Mucosa of descending colon (tissue), 3 donors: ENCODE measurements around the gene TMEM145. TPM values are rescaled to one million over a fixed set of nuclear protein-coding genes. Genes with fewer than 3 reads are reported as not detected.
"Not testable (repeated sequence)": the region's sequence is repeated elsewhere in the genome, so short reads cannot be mapped to it uniquely, and the experiment has no call there.

Experiments used
- ATAC-seq: fragments of 200-7000 bp; cut with Tn5 transposase; one replicate; pipeline ENCODE4 v1.9.1; 2020; ENCODE audit warnings: mild to moderate bottlenecking, moderate library complexity
- DNase-seq, 3 donors: peaks; one replicate each; pipeline ENCODE4 v3.0.0-alpha.2; 2020
- H3K36me3 ChIP-seq: fragments of 200-600 bp; one replicate; pipeline ENCODE4 v1.8.0; 2021; ENCODE audit warnings: low read depth, mild to moderate bottlenecking
- H3K4me1 ChIP-seq: fragments of 200-600 bp; one replicate; pipeline ENCODE4 v1.8.0; 2021; ENCODE audit warnings: low read depth, mild to moderate bottlenecking
- H3K4me3 ChIP-seq: fragments of 200-600 bp; one replicate; pipeline ENCODE4 v1.8.0; 2021; ENCODE audit warnings: mild to moderate bottlenecking
- H3K9me3 ChIP-seq: fragments of 200-600 bp; one replicate; pipeline ENCODE4 v1.8.0; 2021; ENCODE audit warnings: mild to moderate bottlenecking
- CTCF ChIP-seq: fragments of 200-600 bp; IDR thresholded peaks from one replicate; pipeline ENCODE4 v1.8.0; 2022; ENCODE audit warnings: antibody characterized with exemption, mild to moderate bottlenecking
- intact Hi-C, 2 donors: fragments of 100-400 bp; cut with DNase I in 1 of 2; cut with micrococcal nuclease in 1 of 2; formaldehyde crosslinking; loops; one replicate each; pipeline versions ENCODE4 v1.11.0 to v1.11.1; 2022; cut with DNase I, micrococcal nuclease
- total RNA-seq, 3 donors: library from RNA; stranded (reverse); fragmentation: NEBNext Ultra II Directional in 2 of 3; extraction: Animal tissue kit (Norgen Biotek cat#: 25700) in 2 of 3; gene quantifications; one replicate each; pipeline versions ENCODE4 v1.2.1 to v1.2.4, GENCODE V29; 2021 to 2023
- donor health status: DM: no; HTN: no; CAD: no; lungs with moderate emphysema.
- donor health status: DM: no; HTN: no; CAD: no.
- donor health status: DM: no; HTN: yes; CAD: no.

TMEM145 gene
- total RNA-seq, 3 donors from 2014 or later: 0.17 to 0.63 TPM; not detected in 1

- TF ChIP-seq CTCF: no peak
- no peaks in the 10 kb centered on the region for H3K9me3 ChIP-seq
- ATAC-seq (no peak), DNase-seq (no peak)
- intact Hi-C loops: no loop called here
- no peaks in the 10 kb centered on the region for H3K36me3 ChIP-seq
- H3K4me1 ChIP-seq: no peaks in the 10 kb centered on the region
- no peak overlapping the region for H3K4me3 ChIP-seq
Measured at GRCh38 chr19:42333018-42333417, 19.9 kb downstream of the TMEM145 start.

GRCh38 chr19:42333975-42334696 lies 21.0 kb downstream of the TMEM145 start:
- DNase-seq (no peak), ATAC-seq (no peak)
- intact Hi-C loops: no loop called here

GRCh38 chr19:42334697-42335373 lies 21.7 kb downstream of the TMEM145 start:
- intact Hi-C loops: no loop called here
- Histone ChIP-seq H3K36me3 (no peaks in the 10 kb centered on the region), H3K9me3 (no peaks in the 10 kb centered on the region), H3K4me1 (no peaks in the 10 kb centered on the region), H3K4me3 (no peak overlapping the region)
- no peak for DNase-seq
- no peak for ATAC-seq
- TF ChIP-seq CTCF: no peak

More at GRCh38 chr19:42333975-42334696, 21.0 kb downstream of the TMEM145 start:
- H3K4me3 ChIP-seq: no peak overlapping the region
- TF ChIP-seq CTCF: no peak
- H3K9me3 ChIP-seq: no peaks in the 10 kb centered on the region
- no peaks in the 10 kb centered on the region for H3K4me1 ChIP-seq
- H3K36me3 ChIP-seq: no peaks in the 10 kb centered on the region

GRCh38 chr19:42335374-42335936 lies 22.3 kb downstream of the TMEM145 start:
- H3K36me3 ChIP-seq: no peaks in the 10 kb centered on the region
- ATAC-seq: no peak
- H3K4me3 ChIP-seq: no peak overlapping the region

GRCh38 chr19:42335971-42336370 lies 22.9 kb downstream of the TMEM145 start:
- intact Hi-C loops: no loop called here
- Histone ChIP-seq H3K4me1 (no peaks in the 10 kb centered on the region), H3K4me3 (no peak overlapping the region), H3K9me3 (no peaks in the 10 kb centered on the region), H3K36me3 (no peaks in the 10 kb centered on the region)
- TF ChIP-seq CTCF: no peak
- no peak for DNase-seq
- ATAC-seq: no peak

More at GRCh38 chr19:42335374-42335936, 22.3 kb downstream of the TMEM145 start:
- Histone ChIP-seq H3K4me1 (no peaks in the 10 kb centered on the region), H3K9me3 (no peaks in the 10 kb centered on the region)
- intact Hi-C loops: no loop called here
- TF ChIP-seq CTCF: no peak
- DNase-seq: no peak

- DNase-seq, ATAC-seq, H3K9me3 ChIP-seq, H3K4me3 ChIP-seq, H3K4me1 ChIP-seq, H3K36me3 ChIP-seq, intact Hi-C loops: not testable (repeated sequence)
Measured at GRCh38 chr19:42339126-42339860, 26.2 kb downstream of the TMEM145 start.

- DNase-seq, H3K4me3 ChIP-seq, H3K9me3 ChIP-seq, H3K4me1 ChIP-seq, intact Hi-C loops, ATAC-seq, H3K36me3 ChIP-seq: not testable (repeated sequence)
Measured at GRCh38 chr19:42339922-42340321, 26.8 kb downstream of the TMEM145 start.
